GM19397 (cell line): ENCODE results near the gene GOLGA7B.

Experiments used
- ATAC-seq: cut with Tn5 transposase; IDR thresholded peaks from one replicate; pipeline ENCODE4 v1.9.1; 2021; ENCODE audit warnings: mild to moderate bottlenecking, moderate library complexity; ENCODE audit not compliant: unreplicated experiment

Gene GOLGA7B

GRCh38 chr10:97892506-97892905 is 42.9 kb downstream of the GOLGA7B start:
- ATAC-seq = no peak

- no peak for ATAC-seq
Measured at GRCh38 chr10:97892939-97893338, 43.3 kb downstream of the GOLGA7B start.

- no peak for ATAC-seq
Measured at GRCh38 chr10:97894092-97894491, 44.4 kb downstream of the GOLGA7B start.

GRCh38 chr10:97895084-97895483 is 45.4 kb downstream of the GOLGA7B start:
- ATAC-seq = no peak

DNA sequence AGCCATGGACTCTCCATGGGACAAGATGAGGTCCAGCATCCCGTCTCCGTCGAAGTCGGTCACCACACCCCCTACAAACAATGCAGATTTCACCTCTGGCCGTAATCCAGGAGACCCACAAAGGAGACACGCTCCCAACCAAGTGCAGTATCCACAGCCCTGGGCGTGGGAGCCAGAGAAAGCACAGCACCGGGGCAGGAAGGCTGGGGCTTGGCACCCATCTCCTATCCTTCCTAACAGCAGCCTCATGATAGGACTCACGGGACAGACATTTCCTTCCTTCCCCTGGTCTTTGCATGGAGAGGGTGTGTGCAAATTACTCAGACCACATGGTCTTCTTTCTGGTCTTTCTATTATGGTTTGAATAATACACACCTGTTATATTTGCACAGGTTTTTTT is 46.3 kb downstream of the GOLGA7B start:
- no peak for ATAC-seq

DNA sequence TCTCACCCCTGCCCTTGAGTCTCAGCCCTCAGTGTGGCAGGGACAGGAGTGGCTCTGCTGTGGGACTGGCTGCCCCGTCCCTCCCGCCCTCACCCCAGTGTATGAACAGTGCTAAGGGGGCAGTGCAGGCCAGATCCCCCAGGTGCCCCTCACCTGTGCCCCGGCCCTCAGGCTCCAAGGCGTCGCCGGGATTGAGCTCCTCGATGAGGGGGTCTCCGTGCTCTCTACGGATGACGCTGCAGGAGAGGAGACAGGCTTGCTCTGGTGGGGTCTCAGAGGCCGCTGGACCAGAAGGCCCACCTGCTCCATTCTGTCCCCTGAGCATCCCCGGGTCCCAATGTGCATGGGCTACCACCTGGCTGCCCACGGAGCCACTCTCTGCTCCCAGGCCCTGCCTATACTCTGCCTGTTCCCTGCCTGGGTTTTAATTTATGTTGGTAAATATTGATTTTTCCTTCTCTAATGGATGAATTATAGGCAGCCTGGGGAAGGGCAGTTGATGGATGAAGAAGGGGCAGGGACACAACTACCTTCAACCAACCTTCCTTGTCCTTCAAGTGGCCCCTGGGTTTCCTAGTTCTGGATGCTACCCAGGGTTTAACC is 47.2 kb downstream of the GOLGA7B start:
- no peak for ATAC-seq

- no peak for ATAC-seq
Measured at GRCh38 chr10:97898429-97898828, 48.8 kb downstream of the GOLGA7B start.

GRCh38 chr10:97901381-97901780 is 51.7 kb downstream of the GOLGA7B start:
- ATAC-seq = no peak

GRCh38 chr10:97903128-97904017 is 53.7 kb downstream of the GOLGA7B start:
- ATAC-seq = no peak

GRCh38 chr10:97904018-97904381 is 54.4 kb downstream of the GOLGA7B start:
- ATAC-seq = no peak

DNA sequence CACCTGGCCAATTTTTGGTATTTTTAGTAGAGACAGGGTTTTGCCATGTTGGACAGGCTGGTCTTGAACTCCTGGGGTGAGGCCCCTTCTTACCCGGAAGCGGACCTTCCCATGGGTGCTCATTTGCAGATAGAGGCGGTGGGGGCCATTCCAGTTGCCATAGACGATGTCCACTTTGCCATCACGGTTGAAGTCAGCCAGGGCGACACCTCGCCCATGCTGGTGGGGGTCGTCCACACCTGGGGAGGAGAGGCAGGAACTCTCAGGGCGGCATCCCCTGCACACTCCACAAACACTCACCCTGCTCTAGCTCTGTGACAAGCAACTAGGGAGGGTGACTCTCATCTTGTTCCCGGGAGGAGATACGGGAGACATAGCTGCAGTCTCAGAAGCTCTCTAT is 54.9 kb downstream of the GOLGA7B start:
- no peak for ATAC-seq

GRCh38 chr10:97905276-97905675 is 55.6 kb downstream of the GOLGA7B start:
- ATAC-seq = no peak

GRCh38 chr10:97907211-97907610 is 57.6 kb downstream of the GOLGA7B start:
- no peak for ATAC-seq

GRCh38 chr10:97907830-97908229 is 58.2 kb downstream of the GOLGA7B start:
- no peak for ATAC-seq

GRCh38 chr10:97910661-97911060 is 61.0 kb downstream of the GOLGA7B start:
- no peak for ATAC-seq

DNA sequence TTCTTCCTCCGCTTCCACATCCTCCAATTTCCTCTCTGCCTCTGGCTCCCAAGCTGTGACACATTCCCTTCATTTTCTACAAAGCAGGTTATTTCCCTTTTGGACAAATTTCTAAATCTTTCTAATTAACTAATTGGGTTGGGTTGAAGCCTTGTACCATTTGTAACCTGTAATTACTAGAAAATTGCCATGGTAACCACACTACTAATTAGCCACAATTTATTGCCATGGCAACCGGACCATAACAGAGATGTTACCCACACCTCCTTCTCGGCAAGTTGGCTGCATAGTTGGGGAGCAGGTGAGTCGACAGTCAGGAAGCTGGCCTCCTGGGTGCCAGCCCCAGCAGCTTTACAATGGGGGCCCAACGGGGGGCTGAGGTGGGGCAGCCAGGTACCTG is 61.6 kb downstream of the GOLGA7B start:
- ATAC-seq = no peak

DNA sequence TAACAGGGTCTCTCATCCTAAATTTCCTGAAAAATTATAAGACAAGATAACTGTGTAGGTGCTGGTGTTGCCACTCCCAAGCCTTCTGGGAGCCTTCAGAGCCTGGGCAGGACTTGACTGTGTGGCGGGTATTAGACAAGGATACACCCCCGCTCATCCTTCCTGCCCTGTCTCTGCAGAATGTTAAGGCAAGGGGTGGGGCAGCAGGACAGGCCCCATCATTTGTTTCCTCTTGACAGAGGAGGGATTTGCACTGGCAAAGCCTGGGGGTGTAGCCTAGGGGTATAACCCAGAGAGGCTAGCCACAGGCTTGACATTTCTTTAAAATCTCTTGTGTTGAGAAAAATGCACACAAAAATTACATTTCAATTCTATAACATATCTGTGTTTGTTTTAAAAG is 63.5 kb downstream of the GOLGA7B start:
- no peak for ATAC-seq

DNA sequence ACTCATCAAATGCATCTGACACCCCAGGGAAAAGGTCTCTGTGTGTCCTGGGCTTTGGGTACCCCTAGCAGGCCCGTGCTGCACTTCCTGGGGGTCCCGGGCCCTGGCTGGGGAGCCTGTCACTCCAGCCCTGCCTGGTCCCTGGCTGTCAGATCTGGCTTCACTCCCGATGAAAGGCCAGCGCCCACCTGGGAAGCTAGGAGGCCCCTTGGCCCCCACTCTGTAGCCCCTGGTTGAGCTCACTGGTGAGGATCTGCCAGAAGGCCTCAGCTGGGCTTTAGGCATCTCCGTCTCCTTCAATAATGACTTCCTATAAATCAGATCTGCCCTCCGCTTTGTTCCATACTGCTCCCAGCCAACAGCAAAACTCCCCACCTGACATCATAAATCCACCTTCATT is 64.0 kb downstream of the GOLGA7B start:
- no peak for ATAC-seq

GRCh38 chr10:97914171-97914836 is 64.7 kb downstream of the GOLGA7B start:
- no peak for ATAC-seq

DNA sequence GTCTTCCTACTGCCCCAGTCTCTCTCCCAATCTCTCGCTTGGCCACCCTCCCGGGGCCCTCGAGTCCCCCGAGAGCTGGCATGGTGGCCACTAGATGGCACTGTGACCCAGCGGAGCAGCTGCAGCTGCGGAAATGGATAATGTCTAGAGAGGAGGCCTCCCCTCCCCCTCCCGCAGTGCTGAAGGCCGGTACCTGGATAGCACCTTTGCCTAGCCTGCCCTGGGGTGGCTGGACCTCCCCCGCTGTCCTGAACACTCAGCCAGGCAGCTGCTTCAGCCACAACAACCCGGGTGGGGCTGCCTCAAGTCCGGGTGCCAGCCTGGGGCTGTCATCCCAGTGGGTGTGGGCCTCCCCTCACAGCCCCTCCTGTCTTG is 65.2 kb downstream of the GOLGA7B start:
- peak; percentile 72 for ATAC-seq

DNA sequence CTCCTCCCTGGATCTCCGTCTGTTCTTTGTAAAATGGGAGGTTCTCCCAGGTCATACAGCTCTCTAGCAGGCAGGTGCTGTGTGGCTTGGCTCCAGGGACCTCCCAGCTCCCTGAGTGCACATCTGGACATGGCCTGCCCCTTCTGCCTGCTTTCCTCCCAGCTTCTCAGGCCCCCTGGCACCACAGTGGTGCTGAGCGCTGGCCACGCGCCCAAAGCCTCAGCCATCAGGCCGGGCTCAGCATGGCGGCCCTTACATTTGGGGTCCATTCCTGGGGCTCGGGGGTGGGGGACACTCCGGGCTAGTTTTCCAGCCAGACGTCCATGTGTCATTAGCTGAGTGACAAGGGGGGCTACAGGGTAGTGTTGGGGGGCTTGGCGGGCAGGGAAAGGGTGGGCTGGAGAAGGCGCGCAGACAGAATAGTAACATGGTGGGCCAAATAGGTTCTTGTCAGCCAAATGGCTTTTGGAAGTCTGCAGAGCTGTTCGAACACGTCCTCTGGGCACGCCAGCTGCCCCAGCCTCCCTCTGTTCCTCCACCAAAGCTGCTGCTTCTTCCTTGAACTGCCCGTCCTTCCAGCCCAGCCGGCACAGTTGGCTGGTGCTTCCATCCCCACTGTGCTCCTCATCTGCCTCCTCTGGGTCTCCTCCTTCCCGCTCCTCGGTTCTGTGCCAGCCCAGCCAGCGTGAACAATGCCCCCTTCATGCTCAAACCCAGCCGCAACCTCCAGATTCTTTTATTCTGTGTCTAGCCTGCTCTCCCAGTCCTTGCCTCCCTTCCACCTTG is 65.9 kb downstream of the GOLGA7B start:
- no peak for ATAC-seq
